HG03571 (cell line): Measurements from ENCODE around the gene KBTBD6.
A peak's percentile ranks its signal among the peaks of the same experiment; 100 is the strongest.
"Not testable (repeated sequence)": the region's sequence is repeated elsewhere in the genome, so short reads cannot be mapped to it uniquely, and the experiment has no call there.

ENCODE experiments used
- ATAC-seq: cut with Tn5 transposase; IDR thresholded peaks from one replicate; pipeline ENCODE4 v1.9.1; 2021; ENCODE audit not compliant: unreplicated experiment

Gene KBTBD6

DNA sequence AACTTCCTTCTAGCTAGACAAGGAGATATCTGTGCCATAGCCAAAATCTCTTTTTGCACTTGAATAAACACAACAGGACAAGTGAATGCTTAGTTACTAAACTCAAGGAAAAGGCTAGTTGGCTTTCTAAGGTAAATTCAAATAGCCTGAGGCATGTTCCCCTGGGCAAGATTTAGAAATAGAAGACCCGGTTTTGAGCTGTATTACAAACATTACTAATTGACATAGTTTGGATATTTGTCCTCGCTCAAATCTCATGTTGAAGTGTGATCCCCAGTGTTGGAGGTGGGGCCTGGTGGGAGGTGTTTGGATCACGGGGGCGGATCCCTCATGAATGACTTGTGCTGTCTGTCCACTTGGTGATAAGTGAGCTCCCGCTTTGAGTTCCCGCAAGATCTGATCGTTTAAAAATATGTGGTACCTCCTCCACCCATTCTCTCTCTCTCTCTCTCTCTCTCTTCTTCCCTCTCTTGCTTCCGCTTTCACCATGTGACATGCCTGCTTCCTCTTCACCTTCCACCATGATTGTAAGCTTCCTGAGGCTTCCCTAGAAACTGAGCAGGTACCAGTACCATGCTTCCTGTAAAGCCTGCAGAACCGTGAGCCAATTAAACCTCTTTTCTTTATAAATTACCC is 3.9 kb upstream of the KBTBD6 start:
- ATAC-seq: no peak

GRCh38 chr13:41133951-41134350 is 1.3 kb upstream of the KBTBD6 start:
- no peak for ATAC-seq

- peak; percentile 6 for ATAC-seq
These were observed 716 bp downstream of the KBTBD6 start for GRCh38 chr13:41131660-41132511.

DNA sequence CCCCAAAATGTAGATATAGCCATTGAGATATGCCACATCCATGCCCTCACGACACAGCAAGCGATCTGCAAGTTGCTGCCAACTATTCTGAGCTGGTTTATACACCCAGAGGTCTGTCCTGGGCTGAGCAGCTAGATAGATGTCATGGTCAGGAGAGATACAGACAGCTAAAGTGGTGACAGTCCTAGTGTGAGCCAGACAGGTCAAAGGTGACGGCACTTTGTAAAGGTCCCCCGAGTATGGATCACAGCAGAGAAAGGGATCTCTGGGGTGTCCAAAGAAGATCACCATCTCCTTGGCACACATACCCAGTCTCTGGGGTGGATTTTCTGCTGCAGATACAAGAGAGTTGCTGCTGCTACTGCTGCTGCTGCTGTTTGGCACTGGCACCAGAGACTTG is 1.4 kb downstream of the KBTBD6 start:
- ATAC-seq: not testable (repeated sequence)

GRCh38 chr13:41130356-41130755 is 2.2 kb downstream of the KBTBD6 start:
- no peak for ATAC-seq

GRCh38 chr13:41127701-41128100 is 4.9 kb downstream of the KBTBD6 start:
- ATAC-seq: no peak

GRCh38 chr13:41122838-41123237 is 9.8 kb downstream of the KBTBD6 start:
- ATAC-seq: no peak

DNA sequence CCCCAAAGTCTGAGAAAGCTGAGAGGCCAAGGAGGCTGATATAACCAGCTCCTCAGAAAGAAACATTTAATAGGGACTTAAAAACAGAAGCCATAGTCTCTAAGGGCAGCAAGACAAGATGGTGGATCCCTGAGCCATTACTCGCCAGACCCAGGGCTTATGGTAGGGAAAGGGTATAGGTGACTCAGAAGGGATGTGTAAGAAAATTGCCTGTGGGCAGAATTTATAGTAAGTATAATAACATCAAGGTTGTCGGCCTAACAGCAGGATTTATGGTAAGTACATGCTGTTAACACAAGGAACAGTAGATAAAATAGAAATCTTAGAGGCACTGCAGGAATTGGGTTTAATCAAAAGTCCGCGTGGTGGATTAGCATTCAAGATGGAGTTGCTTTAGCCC is 14.7 kb downstream of the KBTBD6 start:
- ATAC-seq: no peak

GRCh38 chr13:41111454-41111853 is 21.1 kb downstream of the KBTBD6 start:
- no peak for ATAC-seq

DNA sequence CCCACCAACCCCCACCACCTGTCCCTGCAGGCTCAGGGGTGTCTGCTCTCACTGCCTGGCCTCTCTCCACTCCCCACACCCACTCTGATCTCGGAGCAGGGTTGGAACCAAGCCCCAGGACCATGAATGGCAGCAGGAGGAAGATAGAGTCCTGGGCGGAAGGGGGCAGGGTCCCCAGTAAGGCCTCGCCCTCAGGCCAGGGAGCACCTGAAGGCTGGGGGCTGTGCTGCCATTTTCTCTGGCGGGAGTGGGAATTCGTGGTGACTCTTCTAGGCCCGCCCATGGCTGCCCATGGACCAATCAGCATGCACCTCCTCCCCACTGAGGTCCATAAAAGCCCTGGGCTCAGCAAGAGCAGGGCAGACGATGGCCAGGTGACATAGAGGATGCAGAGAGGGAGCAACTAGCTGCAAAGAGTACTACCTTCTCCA is 25.0 kb downstream of the KBTBD6 start:
- ATAC-seq: no peak

DNA sequence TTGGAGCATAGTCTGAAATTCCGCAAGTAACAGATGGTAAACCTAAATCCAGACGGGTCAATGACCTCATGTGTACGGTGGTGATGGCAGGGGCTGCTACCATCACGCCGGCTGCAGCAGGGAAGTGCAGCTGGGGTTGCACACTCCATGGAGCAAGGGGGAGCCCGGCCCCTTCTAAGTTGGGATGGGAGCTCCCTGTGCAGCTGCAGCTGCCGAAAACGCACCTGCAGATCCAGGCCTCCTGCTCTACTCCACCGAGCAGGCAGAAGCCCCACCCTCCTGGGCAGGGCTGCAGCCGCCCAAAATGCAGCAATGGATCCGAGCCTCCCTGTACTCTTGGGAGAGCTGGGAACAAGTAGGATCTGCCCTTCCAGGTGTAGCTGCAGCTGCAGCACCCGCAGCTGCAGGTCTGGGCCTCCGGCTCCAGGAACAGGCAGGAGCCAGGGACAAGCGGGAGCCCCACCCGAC is 25.5 kb downstream of the KBTBD6 start:
- ATAC-seq: no peak

DNA sequence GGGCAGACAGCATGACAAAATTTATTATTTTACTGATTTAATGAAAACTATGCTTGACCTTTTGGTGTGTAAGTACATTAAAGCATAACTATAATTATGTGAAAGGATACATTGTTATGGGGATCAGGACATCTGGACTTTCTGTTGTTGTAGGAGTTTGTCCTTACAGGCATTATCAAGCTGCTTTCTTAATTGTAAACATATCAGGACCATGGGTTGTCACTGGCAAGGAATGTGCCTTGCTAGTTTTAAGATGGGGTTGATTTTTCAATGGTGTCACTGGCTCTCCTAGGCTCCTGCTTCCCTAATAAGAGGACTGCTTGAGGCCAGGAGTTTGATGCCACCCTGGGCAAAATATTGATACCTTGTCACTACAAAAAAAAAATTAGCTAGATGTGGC is 32.6 kb downstream of the KBTBD6 start:
- no peak for ATAC-seq

- no peak for ATAC-seq
These were observed 33.8 kb downstream of the KBTBD6 start for GRCh38 chr13:41098761-41099160.

GRCh38 chr13:41095681-41096080 is 36.9 kb downstream of the KBTBD6 start:
- not testable (repeated sequence) for ATAC-seq

- no peak for ATAC-seq
These were observed 46.5 kb downstream of the KBTBD6 start for GRCh38 chr13:41085961-41086585.

DNA sequence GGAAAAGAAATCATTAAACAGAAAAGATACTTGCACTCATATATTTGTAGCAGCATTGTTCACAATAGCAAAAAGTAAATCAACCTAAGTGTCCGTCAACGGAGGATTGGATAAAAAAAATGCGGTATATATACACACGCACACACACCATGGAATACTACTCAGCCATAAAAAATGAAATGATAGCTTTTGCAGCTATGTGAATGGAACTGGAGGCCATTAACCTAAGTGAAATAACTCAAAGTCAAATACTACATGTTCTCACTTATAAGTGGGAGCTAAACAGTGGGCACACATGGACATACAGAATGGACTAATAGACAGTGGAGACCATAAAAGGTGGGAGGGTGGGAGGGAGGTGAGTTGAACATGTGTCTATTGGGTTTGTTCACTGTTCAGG is 52.9 kb downstream of the KBTBD6 start:
- ATAC-seq: no peak
